Measurements from ENCODE around the gene RNF11. TPM values are rescaled to one million over a fixed set of nuclear protein-coding genes. Genes with fewer than 3 reads are reported as not detected.
A peak's percentile ranks its signal among the peaks of the same experiment; 100 is the strongest.

The RNF11 gene
- total RNA-seq, 3 donors from 2014 or later, result 29.7 to 33.3 (median 30.3) TPM

- H3K4me3 Mint-ChIP-seq, result no peak overlapping the region
- ATAC-seq, result no peak
These were observed 66.2 kb downstream of the RNF11 start for GRCh38 chr1:51302270-51302669.

GRCh38 chr1:51302746-51303145, 66.7 kb downstream of the RNF11 start:
- ATAC-seq (no peak), DNase-seq (no peak)
- Mint-ChIP-seq H3K4me1 (ENCODE audit: low read depth) (peaks cover 8% of the 10 kb centered on the region), H3K4me3 (no peak overlapping the region), H3K27me3 (ENCODE audit: low read depth) (no peaks in the 10 kb centered on the region), H3K9me3 (no peaks in the 10 kb centered on the region), H3K36me3 (ENCODE audit: insufficient read depth) (no peaks in the 10 kb centered on the region)

More at GRCh38 chr1:51302270-51302669, 66.2 kb downstream of the RNF11 start:
- no peaks in the 10 kb centered on the region for H3K27me3 Mint-ChIP-seq (ENCODE audit: low read depth)
- H3K4me1 Mint-ChIP-seq (ENCODE audit: low read depth), result peaks cover 12% of the 10 kb centered on the region
- no peak for DNase-seq
- H3K9me3 Mint-ChIP-seq, result no peaks in the 10 kb centered on the region
- H3K36me3 Mint-ChIP-seq (ENCODE audit: insufficient read depth), result no peaks in the 10 kb centered on the region

GRCh38 chr1:51303315-51303714, 67.2 kb downstream of the RNF11 start:
- Mint-ChIP-seq H3K36me3 (ENCODE audit: insufficient read depth) (no peaks in the 10 kb centered on the region), H3K4me1 (ENCODE audit: low read depth) (peaks cover 3% of the 10 kb centered on the region), H3K27me3 (ENCODE audit: low read depth) (no peaks in the 10 kb centered on the region), H3K9me3 (no peaks in the 10 kb centered on the region), H3K4me3 (no peak overlapping the region)
- no peak for DNase-seq
- no peak for ATAC-seq

- H3K4me1 Mint-ChIP-seq (ENCODE audit: low read depth), result peaks cover 3% of the 10 kb centered on the region
- no peaks in the 10 kb centered on the region for H3K27me3 Mint-ChIP-seq (ENCODE audit: low read depth)
- H3K9me3 Mint-ChIP-seq, result no peaks in the 10 kb centered on the region
- peak; percentile 39 to 48 for ATAC-seq
- no peak for DNase-seq
- no peaks in the 10 kb centered on the region for H3K36me3 Mint-ChIP-seq (ENCODE audit: insufficient read depth)
- no peak overlapping the region for H3K4me3 Mint-ChIP-seq
These were observed 67.7 kb downstream of the RNF11 start for GRCh38 chr1:51303751-51304251.

GRCh38 chr1:51304360-51304759, 68.3 kb downstream of the RNF11 start:
- no peak for ATAC-seq
- no peaks in the 10 kb centered on the region for H3K36me3 Mint-ChIP-seq (ENCODE audit: insufficient read depth)
- no peaks in the 10 kb centered on the region for H3K9me3 Mint-ChIP-seq
- H3K4me1 Mint-ChIP-seq (ENCODE audit: low read depth), result peaks cover 3% of the 10 kb centered on the region
- DNase-seq, result no peak
- H3K27me3 Mint-ChIP-seq (ENCODE audit: low read depth), result no peaks in the 10 kb centered on the region
- H3K4me3 Mint-ChIP-seq, result no peak overlapping the region

GRCh38 chr1:51305371-51305823, 69.3 kb downstream of the RNF11 start:
- ATAC-seq (no peak), DNase-seq (no peak)
- H3K36me3 Mint-ChIP-seq (ENCODE audit: insufficient read depth), result no peaks in the 10 kb centered on the region
- H3K9me3 Mint-ChIP-seq, result no peaks in the 10 kb centered on the region
- no peaks in the 10 kb centered on the region for H3K27me3 Mint-ChIP-seq (ENCODE audit: low read depth)
- no peak overlapping the region for H3K4me3 Mint-ChIP-seq
- peaks cover 3% of the 10 kb centered on the region for H3K4me1 Mint-ChIP-seq (ENCODE audit: low read depth)

- Mint-ChIP-seq H3K4me1 (ENCODE audit: low read depth) (peaks cover 3% of the 10 kb centered on the region), H3K4me3 (no peak overlapping the region), H3K36me3 (ENCODE audit: insufficient read depth) (no peaks in the 10 kb centered on the region), H3K27me3 (ENCODE audit: low read depth) (no peaks in the 10 kb centered on the region), H3K9me3 (no peaks in the 10 kb centered on the region)
- ATAC-seq (no peak), DNase-seq (no peak)
These were observed 70.9 kb downstream of the RNF11 start for GRCh38 chr1:51306950-51307349.

- H3K4me3 Mint-ChIP-seq, result no peak overlapping the region
- DNase-seq (no peak), ATAC-seq (no peak)
- H3K9me3 Mint-ChIP-seq, result no peaks in the 10 kb centered on the region
- H3K36me3 Mint-ChIP-seq (ENCODE audit: insufficient read depth), result no peaks in the 10 kb centered on the region
- no peaks in the 10 kb centered on the region for H3K27me3 Mint-ChIP-seq (ENCODE audit: low read depth)
- H3K4me1 Mint-ChIP-seq (ENCODE audit: low read depth), result peaks cover 1% of the 10 kb centered on the region
These were observed 72.6 kb downstream of the RNF11 start for GRCh38 chr1:51308636-51309035.

- H3K4me3 Mint-ChIP-seq, result no peak overlapping the region
- DNase-seq (no peak), ATAC-seq (no peak)
- H3K27me3 Mint-ChIP-seq (ENCODE audit: low read depth), result no peaks in the 10 kb centered on the region
- no peaks in the 10 kb centered on the region for H3K4me1 Mint-ChIP-seq (ENCODE audit: low read depth)
- no peaks in the 10 kb centered on the region for H3K36me3 Mint-ChIP-seq (ENCODE audit: insufficient read depth)
- H3K9me3 Mint-ChIP-seq, result no peaks in the 10 kb centered on the region
These were observed 73.2 kb downstream of the RNF11 start for GRCh38 chr1:51309291-51309690.

- H3K9me3 Mint-ChIP-seq, result no peaks in the 10 kb centered on the region
- no peaks in the 10 kb centered on the region for H3K27me3 Mint-ChIP-seq (ENCODE audit: low read depth)
- H3K4me3 Mint-ChIP-seq, result no peak overlapping the region
- DNase-seq (no peak), ATAC-seq (no peak)
- H3K36me3 Mint-ChIP-seq (ENCODE audit: insufficient read depth), result no peaks in the 10 kb centered on the region
- no peaks in the 10 kb centered on the region for H3K4me1 Mint-ChIP-seq (ENCODE audit: low read depth)
These were observed 75.0 kb downstream of the RNF11 start for GRCh38 chr1:51310871-51311613.

- Mint-ChIP-seq H3K9me3 (no peaks in the 10 kb centered on the region), H3K27me3 (ENCODE audit: low read depth) (no peaks in the 10 kb centered on the region), H3K4me3 (no peak overlapping the region), H3K4me1 (ENCODE audit: low read depth) (no peaks in the 10 kb centered on the region), H3K36me3 (ENCODE audit: insufficient read depth) (no peaks in the 10 kb centered on the region)
- ATAC-seq, result no peak
- DNase-seq, result no peak
These were observed 75.8 kb downstream of the RNF11 start for GRCh38 chr1:51311826-51312225.

- Mint-ChIP-seq H3K4me1 (ENCODE audit: low read depth) (no peaks in the 10 kb centered on the region), H3K36me3 (ENCODE audit: insufficient read depth) (no peaks in the 10 kb centered on the region)
- no peak for DNase-seq
These were observed 76.6 kb downstream of the RNF11 start for GRCh38 chr1:51312718-51313117.

GRCh38 chr1:51313268-51313852, 77.3 kb downstream of the RNF11 start:
- H3K27me3 Mint-ChIP-seq (ENCODE audit: low read depth), result no peaks in the 10 kb centered on the region
- ATAC-seq (no peak), DNase-seq (no peak)
- no peaks in the 10 kb centered on the region for H3K36me3 Mint-ChIP-seq (ENCODE audit: insufficient read depth)
- H3K9me3 Mint-ChIP-seq, result no peaks in the 10 kb centered on the region
- H3K4me3 Mint-ChIP-seq, result no peak overlapping the region
- no peaks in the 10 kb centered on the region for H3K4me1 Mint-ChIP-seq (ENCODE audit: low read depth)

More at GRCh38 chr1:51312718-51313117, 76.6 kb downstream of the RNF11 start:
- no peaks in the 10 kb centered on the region for H3K9me3 Mint-ChIP-seq
- H3K27me3 Mint-ChIP-seq (ENCODE audit: low read depth), result no peaks in the 10 kb centered on the region
- no peak overlapping the region for H3K4me3 Mint-ChIP-seq
- no peak for ATAC-seq

GRCh38 chr1:51313961-51314777, 78.1 kb downstream of the RNF11 start:
- H3K4me1 Mint-ChIP-seq (ENCODE audit: low read depth), result no peaks in the 10 kb centered on the region
- DNase-seq (no peak), ATAC-seq (no peak)
- no peaks in the 10 kb centered on the region for H3K9me3 Mint-ChIP-seq
- no peak overlapping the region for H3K4me3 Mint-ChIP-seq
- no peaks in the 10 kb centered on the region for H3K36me3 Mint-ChIP-seq (ENCODE audit: insufficient read depth)
- H3K27me3 Mint-ChIP-seq (ENCODE audit: low read depth), result no peaks in the 10 kb centered on the region
